IMR-90 (cell line): ENCODE data around the gene DIPK1B. TPM values are rescaled to one million over a fixed set of nuclear protein-coding genes. Genes with fewer than 3 reads are reported as not detected.
A peak's percentile ranks its signal among the peaks of the same experiment; 100 is the strongest.

Source experiments
- ATAC-seq: fragments of 200-7000 bp; cut with Tn5 transposase; 2 replicates; pipeline ENCODE4 v1.9.1; 2020; ENCODE audit warnings: low read depth, mild to moderate bottlenecking, moderate library complexity
- BruUV-seq: library from RNA; stranded (reverse); fragments of 400-500 nt; replicated peaks from 2 replicates; lab custom pipeline; 2021; lab: Mats Ljungman, UMichigan
- CTCF ChIA-PET: fragments of 300-600 bp; formaldehyde crosslinking; extraction: SDS; loops from one replicate; lab custom pipeline; 2021; ENCODE audit warnings: antibody characterized with exemption; lab: Yijun Ruan, JAX
- POLR2A ChIA-PET: fragments of 300-600 bp; sonication (Branson Sonifier 250); formaldehyde crosslinking; loops from one replicate; lab custom pipeline; 2022; ENCODE audit warnings: antibody characterized with exemption; ENCODE audit not compliant: unreplicated experiment; lab: Charles Lee
- DNase-seq: peaks from one replicate; pipeline ENCODE4 v3.0.0; 2013
- H2AFZ ChIP-seq: replicated peaks from 2 replicates; pipeline ENCODE3; 2013; ENCODE audit warnings: low read length, mild to moderate bottlenecking; ENCODE audit not compliant: poor library complexity
- H2AK5ac ChIP-seq: 2 replicates; pipeline ENCODE4 v1.6.1; 2013; ENCODE audit warnings: low read depth, low read length, inconsistent platforms
- H2AK9ac ChIP-seq: replicated peaks from 2 replicates; pipeline ENCODE3; 2013; ENCODE audit warnings: mild to moderate bottlenecking, low read depth, low read length, moderate library complexity; ENCODE audit not compliant: poor library complexity
- H2BK120ac ChIP-seq: 2 replicates; pipeline ENCODE4 v1.6.1; 2013; ENCODE audit warnings: low read depth, low read length, inconsistent platforms
- H2BK15ac ChIP-seq: 3 replicates; pipeline ENCODE4 v1.6.1; 2013; ENCODE audit warnings: low read depth, low read length, inconsistent platforms
- H2BK20ac ChIP-seq: 2 replicates; pipeline ENCODE4 v1.6.1; 2013; ENCODE audit warnings: low read depth, mild to moderate bottlenecking, inconsistent platforms, low read length, moderate library complexity
- H2BK5ac ChIP-seq: 2 replicates; pipeline ENCODE4 v1.6.1; 2013; ENCODE audit warnings: mild to moderate bottlenecking, low read depth, low read length, inconsistent platforms; ENCODE audit not compliant: poor library complexity, severe bottlenecking
- H3K14ac ChIP-seq: replicated peaks from 2 replicates; pipeline ENCODE4 v1.6.1; 2013; ENCODE audit warnings: low read depth, low read length, inconsistent platforms
- H3K18ac ChIP-seq: 2 replicates; pipeline ENCODE4 v1.6.1; 2013; ENCODE audit warnings: low read depth, low read length, control low read depth
- H3K23ac ChIP-seq: 2 replicates; pipeline ENCODE4 v1.6.1; 2013; ENCODE audit warnings: low read depth, low read length, inconsistent platforms
- H3K27ac ChIP-seq: 2 replicates; pipeline ENCODE4 v1.5.1; 2013; ENCODE audit warnings: mild to moderate bottlenecking, control low read depth, low read length; ENCODE audit not compliant: insufficient read depth
- H3K27me3 ChIP-seq: 2 replicates; pipeline ENCODE4 v1.6.1; 2013; ENCODE audit warnings: low read length; ENCODE audit not compliant: control insufficient read depth, insufficient read depth
- H3K36me3 ChIP-seq: 2 replicates; pipeline ENCODE4 v1.6.1; 2013; ENCODE audit warnings: low read length, mixed read lengths; ENCODE audit not compliant: control insufficient read depth, insufficient read depth
- H3K4ac ChIP-seq: 2 replicates; pipeline ENCODE4 v1.6.1; 2013; ENCODE audit warnings: low read depth, low read length, inconsistent platforms
- H3K4me1 ChIP-seq: 2 replicates; pipeline ENCODE4 v1.6.1; 2013; ENCODE audit warnings: low read length, mixed read lengths; ENCODE audit not compliant: control insufficient read depth, insufficient read depth
- H3K4me2 ChIP-seq: 2 replicates; pipeline ENCODE4 v1.6.1; 2013; ENCODE audit warnings: low read depth, mild to moderate bottlenecking, control low read depth, low read length, moderate library complexity
- H3K4me3 ChIP-seq: 2 replicates; pipeline ENCODE4 v1.5.1; 2013; ENCODE audit warnings: low read depth, mild to moderate bottlenecking, control low read depth, low read length, moderate library complexity; ENCODE audit not compliant: insufficient read depth
- H3K56ac ChIP-seq: 2 replicates; pipeline ENCODE4 v1.6.1; 2013; ENCODE audit warnings: low read length, inconsistent platforms; ENCODE audit not compliant: insufficient read depth; ENCODE audit errors: extremely low read depth
- H3K79me1 ChIP-seq, 2 experiments: 2 replicates each; pipeline ENCODE4 v1.6.1; 2013; ENCODE audit warnings: low read length in 2 of 2, inconsistent platforms in 1 of 2, low read depth in 1 of 2
- H3K9ac ChIP-seq: 2 replicates; pipeline ENCODE4 v1.6.1; 2013; ENCODE audit warnings: low read depth, low read length, control low read depth
- H3K9me1 ChIP-seq: 2 replicates; pipeline ENCODE4 v1.6.1; 2013; ENCODE audit warnings: low read length, inconsistent platforms; ENCODE audit not compliant: insufficient read depth
- H3K9me3 ChIP-seq: 2 replicates; pipeline ENCODE4 v1.6.1; 2013; ENCODE audit warnings: low read length; ENCODE audit not compliant: control insufficient read depth, insufficient read depth
- H4K20me1 ChIP-seq: 2 replicates; pipeline ENCODE4 v1.6.1; 2013; ENCODE audit warnings: low read length, inconsistent platforms; ENCODE audit not compliant: insufficient read depth
- H4K5ac ChIP-seq: 2 replicates; pipeline ENCODE4 v1.6.1; 2013; ENCODE audit warnings: mild to moderate bottlenecking, low read depth, low read length, control low read depth
- H4K8ac ChIP-seq, 2 experiments: 2 replicates each; pipeline ENCODE4 v1.6.1; 2013; ENCODE audit warnings: low read depth in 2 of 2, low read length in 2 of 2, control low read depth in 1 of 2, inconsistent platforms in 1 of 2
- H4K91ac ChIP-seq: 2 replicates; pipeline ENCODE4 v1.6.1; 2013; ENCODE audit warnings: low read depth, low read length, inconsistent platforms; ENCODE audit not compliant: insufficient read depth
- BHLHE40 ChIP-seq: fragments of 150-350 bp; IDR thresholded peaks from 2 replicates; pipeline ENCODE4 v1.6.1; 2016; ENCODE audit warnings: mild to moderate bottlenecking, low read depth, low read length
- CEBPB ChIP-seq: IDR thresholded peaks from 2 replicates; pipeline ENCODE4 v1.6.1; 2012; ENCODE audit warnings: low read depth, low read length, improper control_type of control experiment
- FOS ChIP-seq: fragments of 150-350 bp; IDR thresholded peaks from 2 replicates; pipeline ENCODE4 v1.6.1; 2016; ENCODE audit warnings: low read depth, low read length
- MAFK ChIP-seq: IDR thresholded peaks from 2 replicates; pipeline ENCODE4 v1.6.1; 2012; ENCODE audit warnings: low read depth, low read length, improper control_type of control experiment
- MAZ ChIP-seq: IDR thresholded peaks from 2 replicates; pipeline ENCODE4 v1.6.1; 2012; ENCODE audit warnings: low read depth, mild to moderate bottlenecking, low read length, improper control_type of control experiment, moderate library complexity, borderline replicate concordance
- NFE2L2 ChIP-seq: fragments of 150-350 bp; IDR thresholded peaks from 2 replicates; pipeline ENCODE4 v1.6.1; 2016; ENCODE audit warnings: low read depth, mild to moderate bottlenecking, low read length
- POLR2A ChIP-seq: IDR thresholded peaks from 2 replicates; pipeline ENCODE4 v1.6.1; 2012; ENCODE audit warnings: mild to moderate bottlenecking, low read depth, low read length
- RCOR1 ChIP-seq: IDR thresholded peaks from 2 replicates; pipeline ENCODE4 v1.6.1; 2012; ENCODE audit warnings: mild to moderate bottlenecking, low read length, improper control_type of control experiment; ENCODE audit not compliant: insufficient replicate concordance
- WGBS, 2 experiments: methylation state at CpG; one replicate each; pipeline versions ENCODE4 v1.1.5 to v1.1.7; 2013; ENCODE audit warnings: missing lambda C conversion rate in 2 of 2; ENCODE audit not compliant: insufficient read length in 1 of 2; ENCODE audit errors: extremely low coverage in 2 of 2; 5-methylcytosine and 5-hydroxymethylcytosine counted together
- dilution Hi-C: fragments of 300-500 bp; cut with HindIII; formaldehyde crosslinking; loops from one replicate; pipeline ENCODE4 v1.14.3; 2018; ENCODE audit warnings: low sequenced_read_pairs; ENCODE audit not compliant: unreplicated experiment
- in situ Hi-C: fragments of 300-500 bp; cut with MboI; formaldehyde crosslinking; loops from 3 replicates; pipeline ENCODE4 v1.14.3; 2019; ENCODE audit warnings: low sequenced_read_pairs, inconsistent platforms, mixed read lengths
- intact Hi-C: fragments of 100-400 bp; cut with micrococcal nuclease; formaldehyde crosslinking; loops from 2 replicates; pipeline ENCODE4 v1.10.0; 2022
- polyA plus RNA-seq, 3 experiments: library from polyadenylated mRNA; depleted of rRNA; stranded (reverse); fragments of >200 nt; gene quantifications; 2 replicates each; pipeline ENCODE4 v1.2.3, GENCODE V29; 2012; ENCODE audit warnings: low replicate concordance in 1 of 3
- total RNA-seq: library from RNA; depleted of rRNA; stranded (reverse); fragments of >200 nt; gene quantifications from 2 replicates; pipeline ENCODE4 v1.2.3, GENCODE V29; 2012
- TF ChIP-seq, protein P1 (sequence below): fragments of 150-350 bp; IDR thresholded peaks from 2 replicates; pipeline ENCODE4 v1.6.1; 2017; ENCODE audit warnings: mild to moderate bottlenecking, antibody characterized with exemption, low read length, low read depth
- TF ChIP-seq, protein P2 (sequence below): fragments of 150-350 bp; IDR thresholded peaks from 2 replicates; pipeline ENCODE4 v1.6.1; 2016; ENCODE audit warnings: low read depth, mild to moderate bottlenecking, low read length, moderate library complexity, borderline replicate concordance
- TF ChIP-seq, protein P3 (sequence below): conservative IDR thresholded peaks from 2 replicates; pipeline ENCODE4 v1.5.1; 2012; ENCODE audit warnings: mild to moderate bottlenecking, low read depth, low read length, improper control_type of control experiment

Gene DIPK1B
- total and polyA plus RNA-seq, 2 of the 4 experiments (the other 2 are of a cell fraction) = 3.4 to 7.1 TPM

DNA sequence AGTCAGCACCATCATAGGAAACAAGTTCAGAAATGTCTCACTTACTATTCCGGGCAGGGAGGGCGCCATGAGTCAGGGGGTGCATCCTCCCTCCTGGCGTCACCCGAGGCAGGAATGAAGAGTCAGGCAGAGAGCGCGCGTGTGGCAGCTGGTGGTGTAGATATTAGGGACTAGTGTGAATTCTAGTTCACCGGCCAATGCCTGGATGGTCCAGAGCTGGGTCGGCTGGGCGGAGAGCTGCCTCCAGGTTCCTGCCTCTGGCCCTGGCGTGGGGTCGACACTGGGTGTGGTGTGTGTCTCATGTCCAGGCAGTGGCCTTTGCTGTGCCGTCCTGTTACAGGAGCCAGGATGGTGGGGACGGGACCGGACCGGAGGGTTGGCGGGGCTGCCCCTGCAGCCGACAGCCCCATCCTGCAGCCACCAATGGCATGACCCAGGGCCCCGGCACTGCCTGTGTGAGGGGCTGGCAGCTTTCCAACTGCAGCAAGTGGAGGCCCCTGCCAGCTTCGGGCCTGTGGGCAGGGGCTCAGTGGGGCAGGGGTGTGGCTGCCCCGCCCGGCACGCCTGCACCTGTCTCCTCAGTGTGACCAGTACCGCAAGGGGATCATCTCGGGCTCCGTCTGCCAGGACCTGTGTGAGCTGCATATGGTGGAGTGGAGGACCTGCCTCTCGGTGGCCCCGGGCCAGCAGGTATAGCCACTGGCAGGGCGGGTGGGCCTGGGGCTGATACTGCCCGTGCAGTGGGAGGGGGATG, 9.1 kb downstream of the DIPK1B start (continued):
- peak; percentile 43 for TF ChIP-seq BHLHE40

DNA sequence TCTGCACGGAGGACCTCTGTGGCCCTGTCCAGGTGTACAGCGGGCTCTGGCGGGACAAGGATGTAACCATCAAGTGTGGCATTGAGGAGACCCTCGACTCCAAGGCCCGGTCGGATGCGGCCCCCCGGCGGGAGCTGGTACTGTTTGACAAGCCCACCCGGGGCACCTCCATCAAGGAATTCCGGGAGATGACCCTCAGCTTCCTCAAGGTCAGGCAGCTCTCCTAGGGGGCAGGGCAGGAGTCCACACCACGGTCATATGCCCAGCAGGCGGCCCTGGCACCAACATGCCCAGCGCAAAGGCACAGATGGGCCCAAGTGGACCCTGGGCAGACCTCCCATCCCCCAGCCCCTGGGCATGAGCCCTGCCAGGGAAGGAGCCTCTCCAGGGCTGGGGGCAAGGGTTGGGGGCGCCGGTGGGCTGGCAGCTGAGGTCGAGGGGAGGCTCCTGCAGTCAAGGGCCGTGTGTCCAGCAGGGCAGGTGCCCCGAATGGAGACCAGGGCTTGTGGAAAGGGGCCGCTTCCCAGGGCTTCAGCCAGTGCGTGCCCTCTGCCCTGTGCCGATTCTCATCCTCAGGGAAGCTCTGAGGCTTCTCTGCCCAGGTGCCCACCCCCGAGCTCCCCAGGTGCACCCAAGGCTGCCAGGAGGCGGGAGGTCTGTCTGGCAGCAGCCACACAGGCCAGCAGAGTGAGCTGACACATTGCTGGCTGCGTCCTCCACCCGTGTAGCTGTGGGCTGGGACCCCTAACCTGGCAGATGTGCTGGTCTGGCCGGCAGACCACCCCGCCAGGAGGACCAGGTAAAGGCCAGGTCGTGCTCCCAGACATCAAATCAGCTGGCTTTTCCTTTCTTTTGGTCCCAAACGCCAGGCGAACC, 10.0 kb downstream of the DIPK1B start:
- intact Hi-C loops (no loop called here), dilution Hi-C loops (no loop called here)
- TF ChIP-seq POLR2A = no peak
- TF ChIP-seq MAFK = no peak
- TF ChIP-seq, protein P1, sequence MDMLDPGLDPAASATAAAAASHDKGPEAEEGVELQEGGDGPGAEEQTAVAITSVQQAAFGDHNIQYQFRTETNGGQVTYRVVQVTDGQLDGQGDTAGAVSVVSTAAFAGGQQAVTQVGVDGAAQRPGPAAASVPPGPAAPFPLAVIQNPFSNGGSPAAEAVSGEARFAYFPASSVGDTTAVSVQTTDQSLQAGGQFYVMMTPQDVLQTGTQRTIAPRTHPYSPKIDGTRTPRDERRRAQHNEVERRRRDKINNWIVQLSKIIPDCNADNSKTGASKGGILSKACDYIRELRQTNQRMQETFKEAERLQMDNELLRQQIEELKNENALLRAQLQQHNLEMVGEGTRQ = no peak
- TF ChIP-seq, protein P2, sequence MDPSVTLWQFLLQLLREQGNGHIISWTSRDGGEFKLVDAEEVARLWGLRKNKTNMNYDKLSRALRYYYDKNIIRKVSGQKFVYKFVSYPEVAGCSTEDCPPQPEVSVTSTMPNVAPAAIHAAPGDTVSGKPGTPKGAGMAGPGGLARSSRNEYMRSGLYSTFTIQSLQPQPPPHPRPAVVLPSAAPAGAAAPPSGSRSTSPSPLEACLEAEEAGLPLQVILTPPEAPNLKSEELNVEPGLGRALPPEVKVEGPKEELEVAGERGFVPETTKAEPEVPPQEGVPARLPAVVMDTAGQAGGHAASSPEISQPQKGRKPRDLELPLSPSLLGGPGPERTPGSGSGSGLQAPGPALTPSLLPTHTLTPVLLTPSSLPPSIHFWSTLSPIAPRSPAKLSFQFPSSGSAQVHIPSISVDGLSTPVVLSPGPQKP = no peak
- TF ChIP-seq RCOR1 = no peak
- TF ChIP-seq, protein P3, sequence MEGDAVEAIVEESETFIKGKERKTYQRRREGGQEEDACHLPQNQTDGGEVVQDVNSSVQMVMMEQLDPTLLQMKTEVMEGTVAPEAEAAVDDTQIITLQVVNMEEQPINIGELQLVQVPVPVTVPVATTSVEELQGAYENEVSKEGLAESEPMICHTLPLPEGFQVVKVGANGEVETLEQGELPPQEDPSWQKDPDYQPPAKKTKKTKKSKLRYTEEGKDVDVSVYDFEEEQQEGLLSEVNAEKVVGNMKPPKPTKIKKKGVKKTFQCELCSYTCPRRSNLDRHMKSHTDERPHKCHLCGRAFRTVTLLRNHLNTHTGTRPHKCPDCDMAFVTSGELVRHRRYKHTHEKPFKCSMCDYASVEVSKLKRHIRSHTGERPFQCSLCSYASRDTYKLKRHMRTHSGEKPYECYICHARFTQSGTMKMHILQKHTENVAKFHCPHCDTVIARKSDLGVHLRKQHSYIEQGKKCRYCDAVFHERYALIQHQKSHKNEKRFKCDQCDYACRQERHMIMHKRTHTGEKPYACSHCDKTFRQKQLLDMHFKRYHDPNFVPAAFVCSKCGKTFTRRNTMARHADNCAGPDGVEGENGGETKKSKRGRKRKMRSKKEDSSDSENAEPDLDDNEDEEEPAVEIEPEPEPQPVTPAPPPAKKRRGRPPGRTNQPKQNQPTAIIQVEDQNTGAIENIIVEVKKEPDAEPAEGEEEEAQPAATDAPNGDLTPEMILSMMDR = no peak
- TF ChIP-seq CEBPB = no peak
- no peak for TF ChIP-seq NFE2L2
- TF ChIP-seq FOS = no peak
- no peak for TF ChIP-seq MAZ

More for the DNA sequence above, 10.0 kb downstream of the DIPK1B start:
- H4K8ac ChIP-seq = no peak overlapping the region
- DNase-seq (no peak), ATAC-seq (no peak)
- H3K14ac ChIP-seq = no peak overlapping the region
- H3K27ac ChIP-seq = no peak overlapping the region
- no peak overlapping the region for H3K4me3 ChIP-seq
- no peak overlapping the region for H2BK120ac ChIP-seq
- no peak overlapping the region for H2AFZ ChIP-seq
- H3K9ac ChIP-seq = no peak overlapping the region
- H3K23ac ChIP-seq = no peak overlapping the region
- H3K4me2 ChIP-seq = no peak overlapping the region
- H2BK5ac ChIP-seq = no peak overlapping the region
- CTCF ChIA-PET = no interaction called here
- no peak overlapping the region for H4K91ac ChIP-seq
- H3K9me3 ChIP-seq = no peaks in the 10 kb centered on the region
- H3K36me3 ChIP-seq = peaks cover 51% of the 10 kb centered on the region
- POLR2A ChIA-PET = no interaction called here
- WGBS, 2 experiments = 90% methylated on average over 11 of the region's 31 CpGs; no CpG with 5 or more reads in 1 of the 2 experiments
- H2BK20ac ChIP-seq = no peak overlapping the region
- H2AK9ac ChIP-seq = peak overlapping the region; percentile 42
- H3K4ac ChIP-seq = no peak overlapping the region
- no peak overlapping the region for H4K5ac ChIP-seq
- H2AK5ac ChIP-seq = no peak overlapping the region
- peaks cover 21% of the 10 kb centered on the region for H3K4me1 ChIP-seq
- no peak overlapping the region for H2BK15ac ChIP-seq
- BruUV-seq = no TSS peak
- H3K27me3 ChIP-seq = no peaks in the 10 kb centered on the region
- H4K20me1 ChIP-seq = peaks cover 75% of the 10 kb centered on the region
- peaks cover 11 to 45% of the 10 kb centered on the region in 2 experiments for H3K79me1 ChIP-seq
- in situ Hi-C loops = no loop called here
- H3K9me1 ChIP-seq = peaks cover 19% of the 10 kb centered on the region
- H3K18ac ChIP-seq = no peak overlapping the region
- H3K56ac ChIP-seq = no peak overlapping the region
